ENCODE measurements around the gene EPSTI1.

Gene EPSTI1

DNA sequence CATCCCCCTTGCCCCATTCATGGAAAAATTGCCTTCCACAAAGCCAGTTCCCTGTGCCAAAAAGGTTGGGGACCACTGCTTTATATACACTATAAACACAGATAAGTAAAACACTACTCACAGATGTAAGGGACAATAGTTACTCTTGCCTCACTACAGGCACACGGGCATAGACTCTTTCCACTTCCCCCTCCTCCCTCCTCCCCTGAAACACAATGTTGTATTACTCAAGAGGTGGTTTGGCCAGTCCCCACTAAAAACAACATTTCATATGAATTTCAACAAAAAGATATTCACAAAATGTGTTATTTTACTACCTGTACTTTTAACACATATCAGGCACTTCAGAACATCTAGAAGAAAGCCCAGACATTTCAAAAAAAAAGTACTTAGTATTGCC, 45.1 kb downstream of the EPSTI1 start:
- no peak overlapping the region for H3K27ac ChIP-seq (ENCODE audit: low read depth, low read length, poor library complexity, severe bottlenecking)
- H3K9ac ChIP-seq (ENCODE audit: low read length) = no peak overlapping the region
- TF ChIP-seq CTCF (IDR thresholded peaks at IDR 0.05; ENCODE audit: low read length) (no peak), EZH2 (IDR thresholded peaks at IDR 0.05; ENCODE audit: borderline replicate concordance, low read length) (no peak)
- no peaks in the 10 kb centered on the region for H4K20me1 ChIP-seq (ENCODE audit: insufficient read depth, low read length)
- H3F3A ChIP-seq (ENCODE audit: insufficient read depth, low read length) = no peaks in the 10 kb centered on the region
- no peaks in the 10 kb centered on the region for H3K27me3 ChIP-seq (ENCODE audit: insufficient read depth, low read length)
- H3K9me2 ChIP-seq (ENCODE audit: low read depth, low read length) = no peaks in the 10 kb centered on the region
- H3K4me3 ChIP-seq (ENCODE audit: low read depth, low read length, poor library complexity, severe bottlenecking) = no peak overlapping the region
- H3K4me1 ChIP-seq (ENCODE audit: insufficient read depth, low read length, severe bottlenecking) = no peaks in the 10 kb centered on the region
- H3K9me3 ChIP-seq (ENCODE audit: low read length) = no peaks in the 10 kb centered on the region
- no peak overlapping the region for H3K4me2 ChIP-seq (ENCODE audit: low read length)
- no peaks in the 10 kb centered on the region for H3K79me2 ChIP-seq (ENCODE audit: insufficient read depth, low read length)
- H3K36me3 ChIP-seq (ENCODE audit: insufficient read depth, low read length) = no peaks in the 10 kb centered on the region
- no peak overlapping the region for H2AFZ ChIP-seq (ENCODE audit: low read length)

DNA sequence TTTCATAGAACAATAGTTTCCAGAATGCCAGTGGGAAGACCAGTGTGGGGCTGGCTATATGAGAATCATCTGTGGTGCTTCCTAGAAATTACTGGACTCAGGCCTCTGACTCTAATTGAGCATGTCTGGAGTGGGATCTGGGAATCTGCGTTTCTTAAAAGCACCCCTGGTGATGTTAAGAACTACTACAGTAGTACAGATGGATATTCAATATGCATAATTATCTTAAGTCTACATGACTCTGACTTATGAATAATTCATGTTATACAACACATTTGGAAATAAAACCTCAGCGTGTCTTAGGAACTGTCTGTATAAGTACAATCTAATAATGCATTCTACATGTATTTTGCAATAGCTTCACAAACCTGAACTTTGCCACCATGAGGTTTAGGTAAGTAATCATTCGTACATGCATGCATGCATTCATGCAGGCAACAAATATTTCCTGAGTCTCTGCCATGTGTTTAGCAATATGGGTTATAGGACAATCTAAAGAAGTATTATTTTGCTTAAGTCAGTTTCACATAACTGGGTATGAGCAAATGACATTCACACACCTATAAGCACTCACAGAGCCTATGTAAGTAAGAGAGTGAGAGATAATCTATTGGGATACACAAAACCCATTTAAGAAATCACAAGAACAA, 62.0 kb downstream of the EPSTI1 start:
- no peak overlapping the region for H3K27ac ChIP-seq (ENCODE audit: low read depth, low read length, poor library complexity, severe bottlenecking)
- H3K4me2 ChIP-seq (ENCODE audit: low read length) = no peak overlapping the region
- H3F3A ChIP-seq (ENCODE audit: insufficient read depth, low read length) = no peaks in the 10 kb centered on the region
- H3K79me2 ChIP-seq (ENCODE audit: insufficient read depth, low read length) = no peaks in the 10 kb centered on the region
- H3K36me3 ChIP-seq (ENCODE audit: insufficient read depth, low read length) = no peaks in the 10 kb centered on the region
- H3K9me3 ChIP-seq (ENCODE audit: low read length) = no peaks in the 10 kb centered on the region
- H3K9me2 ChIP-seq (ENCODE audit: low read depth, low read length) = no peaks in the 10 kb centered on the region
- H3K4me1 ChIP-seq (ENCODE audit: insufficient read depth, low read length, severe bottlenecking) = no peaks in the 10 kb centered on the region
- no peaks in the 10 kb centered on the region for H4K20me1 ChIP-seq (ENCODE audit: insufficient read depth, low read length)
- H3K4me3 ChIP-seq (ENCODE audit: low read depth, low read length, poor library complexity, severe bottlenecking) = no peak overlapping the region
- TF ChIP-seq CTCF (IDR thresholded peaks at IDR 0.05; ENCODE audit: low read length) (no peak), EZH2 (IDR thresholded peaks at IDR 0.05; ENCODE audit: borderline replicate concordance, low read length) (no peak)
- no peak overlapping the region for H2AFZ ChIP-seq (ENCODE audit: low read length)
- no peaks in the 10 kb centered on the region for H3K27me3 ChIP-seq (ENCODE audit: insufficient read depth, low read length)
- H3K9ac ChIP-seq (ENCODE audit: low read length) = no peak overlapping the region

GRCh38 chr13:42926555-42926954, 65.5 kb downstream of the EPSTI1 start:
- Histone ChIP-seq H3K9ac (ENCODE audit: low read length) (no peak overlapping the region), H3K36me3 (ENCODE audit: insufficient read depth, low read length) (no peaks in the 10 kb centered on the region), H3K79me2 (ENCODE audit: insufficient read depth, low read length) (no peaks in the 10 kb centered on the region), H3K4me3 (ENCODE audit: low read depth, low read length, poor library complexity, severe bottlenecking) (no peak overlapping the region), H4K20me1 (ENCODE audit: insufficient read depth, low read length) (no peaks in the 10 kb centered on the region), H3K4me2 (ENCODE audit: low read length) (no peak overlapping the region), H3K27me3 (ENCODE audit: insufficient read depth, low read length) (no peaks in the 10 kb centered on the region), H2AFZ (ENCODE audit: low read length) (no peak overlapping the region), H3K4me1 (ENCODE audit: insufficient read depth, low read length, severe bottlenecking) (no peaks in the 10 kb centered on the region), H3K27ac (ENCODE audit: low read depth, low read length, poor library complexity, severe bottlenecking) (no peak overlapping the region), H3K9me2 (ENCODE audit: low read depth, low read length) (no peaks in the 10 kb centered on the region), H3F3A (ENCODE audit: insufficient read depth, low read length) (no peaks in the 10 kb centered on the region), H3K9me3 (ENCODE audit: low read length) (no peaks in the 10 kb centered on the region)
- TF ChIP-seq CTCF (IDR thresholded peaks at IDR 0.05; ENCODE audit: low read length) (no peak), EZH2 (IDR thresholded peaks at IDR 0.05; ENCODE audit: borderline replicate concordance, low read length) (no peak)
